HuH-7 (cell line): ENCODE data around the gene LDB2.
"Not testable (repeated sequence)": the region's sequence is repeated elsewhere in the genome, so short reads cannot be mapped to it uniquely, and the experiment has no call there.

Source experiments
- DNase-seq: peaks from one replicate; pipeline ENCODE4 v3.0.0; 2011; ENCODE audit warnings: low spot score

LDB2 gene

DNA sequence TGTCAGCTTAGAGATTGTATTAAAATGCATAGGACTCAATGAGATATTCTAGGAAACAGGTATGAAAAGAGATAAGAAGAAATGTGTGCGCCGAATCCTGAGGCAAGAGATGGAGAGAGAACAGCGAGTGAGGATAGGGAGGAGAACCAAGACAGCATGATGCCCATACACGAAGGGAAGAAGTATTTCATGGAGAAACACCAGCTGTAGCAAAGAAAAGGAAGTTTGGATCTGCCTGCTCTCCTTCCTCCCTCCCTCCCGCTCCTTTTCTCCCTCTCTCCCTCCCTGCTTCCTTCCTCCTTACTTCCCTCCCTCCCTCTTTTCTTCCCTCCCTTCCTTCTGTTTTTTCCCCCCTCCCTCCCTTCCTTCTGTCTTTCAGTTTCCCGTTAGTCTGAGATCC is 353.6 kb downstream of the LDB2 start:
- DNase-seq = no peak

GRCh38 chr4:16544251-16544721 is 354.2 kb downstream of the LDB2 start:
- DNase-seq = no peak

DNA sequence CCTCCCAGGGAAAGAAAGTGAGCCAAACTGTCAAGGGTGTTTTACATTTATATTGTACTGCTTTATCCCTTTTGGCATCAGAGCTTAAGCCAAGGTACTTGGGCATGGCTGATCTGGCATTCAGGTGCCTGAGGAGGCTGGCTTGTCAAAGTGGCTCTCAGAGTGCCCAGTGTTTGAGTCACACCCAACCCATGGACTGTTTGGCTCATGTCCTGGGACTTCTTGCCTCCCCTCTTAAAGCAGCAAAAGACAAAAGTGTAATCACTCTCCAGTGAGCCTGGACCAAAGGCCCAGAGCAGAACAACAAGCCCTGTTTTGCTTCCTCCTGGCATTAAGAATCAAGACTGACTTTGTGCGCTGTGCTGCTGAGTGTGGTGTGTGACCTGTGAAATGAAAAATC is 360.5 kb downstream of the LDB2 start:
- no peak for DNase-seq

GRCh38 chr4:16532240-16532970 is 366.0 kb downstream of the LDB2 start:
- DNase-seq = no peak

DNA sequence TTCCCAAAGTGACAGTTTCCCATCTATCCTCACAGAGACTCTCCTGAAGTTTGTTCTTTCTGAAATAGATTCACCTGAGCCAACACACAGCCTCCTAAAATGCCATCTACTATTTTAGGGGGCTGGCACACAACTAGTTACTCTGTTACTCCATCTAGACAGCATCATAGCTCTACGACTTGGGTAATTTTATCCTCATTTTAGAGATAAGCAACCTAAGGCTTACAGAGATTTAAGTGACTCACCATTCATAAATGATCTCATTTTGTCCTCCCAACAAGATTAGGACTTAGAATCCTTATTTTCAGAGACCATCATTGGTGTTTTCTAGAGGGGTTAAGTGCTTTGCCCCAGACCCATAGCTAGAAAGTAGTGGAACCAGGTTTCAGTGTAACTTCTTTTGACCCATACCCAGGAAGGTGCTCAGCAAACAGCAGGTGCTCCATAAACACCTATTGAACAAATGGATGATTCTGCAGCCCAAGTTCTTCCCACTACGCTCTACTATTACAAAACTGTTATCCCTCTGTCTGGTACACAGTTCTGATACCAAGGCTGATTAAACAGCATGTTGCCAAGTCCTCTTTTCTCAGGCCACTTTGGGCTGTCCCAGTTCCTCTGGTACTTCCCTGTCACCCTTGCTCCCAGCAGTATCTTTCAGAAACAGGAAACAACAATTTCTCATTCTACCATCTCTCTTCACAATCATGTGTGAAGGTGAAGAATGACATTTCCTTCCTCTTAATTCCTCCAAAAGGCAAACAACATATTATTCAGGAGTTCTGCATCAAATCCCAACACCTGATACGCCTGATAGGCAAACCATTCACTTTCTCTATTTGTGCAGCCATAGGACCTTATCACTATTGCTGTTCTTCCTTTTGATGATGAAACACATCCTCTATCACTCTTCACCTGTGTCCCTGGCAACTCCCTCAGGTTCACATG is 367.5 kb downstream of the LDB2 start:
- no peak for DNase-seq

DNA sequence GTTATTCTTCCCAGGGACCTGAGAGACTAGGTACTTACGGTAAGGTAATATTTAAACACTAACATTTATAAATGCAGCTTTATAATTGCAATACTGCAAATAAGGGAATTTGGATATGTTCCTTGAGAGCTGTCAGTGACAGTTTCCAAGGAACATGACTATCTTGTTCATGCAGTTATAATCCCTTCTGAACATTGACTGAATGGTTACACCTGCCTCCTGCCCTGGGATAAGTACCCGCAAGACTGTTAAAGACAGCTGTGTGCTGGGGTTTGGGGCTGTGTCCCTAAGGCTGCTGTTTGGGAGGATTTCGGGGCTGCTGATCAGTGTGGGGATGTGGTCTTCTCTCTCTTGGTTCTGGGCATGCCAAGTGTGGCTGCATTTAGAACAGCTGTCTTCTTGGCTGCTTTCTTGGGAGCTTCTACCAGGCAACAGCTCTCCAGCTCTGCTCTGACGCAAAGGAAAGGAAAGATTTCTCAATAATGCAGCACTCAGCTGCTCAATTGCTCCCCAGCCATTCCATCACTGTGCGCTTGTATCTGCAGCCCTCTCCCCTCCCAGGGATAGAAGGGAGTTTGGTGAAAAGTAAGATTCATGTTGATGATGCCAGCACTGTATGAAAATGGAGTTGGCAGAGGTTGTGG is 373.4 kb downstream of the LDB2 start:
- DNase-seq = no peak

DNA sequence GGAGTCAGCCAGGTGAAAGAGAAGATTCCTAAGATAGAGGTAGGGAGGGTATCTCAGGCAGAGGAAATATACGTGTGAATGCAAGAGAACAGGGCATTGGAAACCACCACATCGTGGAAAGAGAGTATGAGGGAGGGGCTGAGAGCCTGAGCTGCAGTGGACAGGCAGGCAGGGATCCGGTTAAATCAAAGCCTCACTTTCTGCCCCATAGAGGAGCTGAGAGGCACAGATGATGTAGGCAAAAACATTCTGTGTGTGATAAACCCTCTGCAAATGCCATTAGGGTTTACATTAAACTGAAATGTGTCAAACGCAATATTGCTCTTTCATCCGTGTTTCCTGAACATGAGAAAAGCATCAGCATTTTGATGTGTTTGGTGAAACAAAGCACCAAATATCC is 374.0 kb downstream of the LDB2 start:
- DNase-seq = no peak

DNA sequence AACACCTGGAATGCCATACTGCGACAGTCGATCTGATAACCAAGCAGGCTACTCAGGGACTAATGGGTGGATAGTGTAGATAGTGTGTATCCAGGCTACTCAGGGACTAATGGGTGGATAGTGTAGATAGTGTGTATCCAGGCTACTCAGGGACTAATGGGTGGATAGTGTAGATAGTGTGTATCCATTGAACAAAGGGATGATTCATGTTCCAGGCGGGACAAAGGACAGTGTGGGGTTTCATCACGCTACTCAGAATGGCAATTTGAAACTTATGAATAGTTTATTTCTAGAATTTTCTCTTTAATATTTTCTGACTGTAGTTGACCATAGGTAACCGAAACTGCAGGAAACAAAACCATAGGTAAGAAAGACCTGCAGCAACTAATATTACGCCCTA is 374.9 kb downstream of the LDB2 start:
- not testable (repeated sequence) for DNase-seq

DNA sequence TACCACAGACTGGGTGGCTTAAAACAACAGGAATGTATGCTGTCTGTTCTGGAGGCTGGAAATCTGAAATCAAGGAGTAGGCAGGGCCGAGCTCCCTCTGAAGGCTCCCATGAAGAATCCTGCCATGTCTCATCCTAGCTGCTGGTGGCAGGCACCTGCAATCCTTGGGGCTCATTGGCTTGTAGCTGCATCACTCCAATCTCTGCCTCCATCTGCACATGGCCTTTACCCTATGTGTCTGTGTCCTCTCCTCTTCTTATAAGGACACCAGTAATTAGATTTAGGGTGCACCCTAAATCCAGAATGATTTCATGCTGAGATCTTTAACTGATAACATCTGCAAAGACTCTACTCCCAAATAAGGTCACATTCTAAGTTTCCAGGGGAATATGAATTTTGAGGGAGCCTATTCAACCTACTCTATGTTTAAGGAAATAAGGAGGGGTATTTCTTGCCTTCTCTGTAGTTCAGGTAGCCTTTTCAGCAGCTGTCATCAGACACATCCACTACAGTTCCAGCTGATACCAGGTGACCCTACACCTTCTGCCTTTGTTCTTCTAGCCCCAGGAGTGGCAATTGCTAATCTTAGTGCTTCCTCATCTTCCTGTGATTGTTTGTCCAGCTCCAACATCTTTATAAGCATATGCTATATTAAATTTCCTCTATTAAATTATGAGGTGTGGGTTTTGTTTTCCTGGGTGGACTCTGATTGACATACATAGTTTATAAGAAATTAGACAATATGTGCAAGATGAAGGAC is 377.1 kb downstream of the LDB2 start:
- DNase-seq = no peak

DNA sequence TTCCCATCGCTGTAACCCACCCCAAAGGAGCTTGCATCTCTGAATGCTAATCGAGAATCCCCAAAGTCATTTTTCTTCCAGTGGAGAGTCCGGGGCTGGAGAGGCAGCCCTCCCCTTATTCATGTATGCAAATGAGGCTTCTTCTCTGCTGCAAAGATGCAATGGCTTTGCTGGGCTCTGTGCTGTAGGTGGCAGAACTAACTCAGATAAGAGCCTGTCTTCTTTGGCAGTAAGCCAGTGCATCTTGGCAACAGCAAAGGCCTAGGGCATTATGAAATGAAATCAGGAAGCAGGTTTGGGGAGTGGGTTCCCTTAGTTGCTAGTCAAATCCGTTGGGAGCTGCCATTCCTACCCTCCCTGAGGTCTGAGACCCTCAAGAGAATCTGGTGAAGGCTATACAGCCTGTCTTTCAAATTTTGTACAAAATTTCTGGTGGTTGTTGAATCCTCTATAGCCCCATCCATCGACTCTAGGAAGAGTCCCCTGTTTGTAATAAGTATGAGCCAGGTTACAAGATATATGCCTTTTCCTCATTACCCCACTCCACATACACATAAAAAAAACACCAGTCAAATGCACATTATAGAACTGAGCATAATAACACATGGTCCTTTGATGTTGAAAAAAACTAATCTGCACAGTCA is 381.5 kb downstream of the LDB2 start:
- DNase-seq = no peak

GRCh38 chr4:16513876-16514275 is 384.6 kb downstream of the LDB2 start:
- DNase-seq = no peak

DNA sequence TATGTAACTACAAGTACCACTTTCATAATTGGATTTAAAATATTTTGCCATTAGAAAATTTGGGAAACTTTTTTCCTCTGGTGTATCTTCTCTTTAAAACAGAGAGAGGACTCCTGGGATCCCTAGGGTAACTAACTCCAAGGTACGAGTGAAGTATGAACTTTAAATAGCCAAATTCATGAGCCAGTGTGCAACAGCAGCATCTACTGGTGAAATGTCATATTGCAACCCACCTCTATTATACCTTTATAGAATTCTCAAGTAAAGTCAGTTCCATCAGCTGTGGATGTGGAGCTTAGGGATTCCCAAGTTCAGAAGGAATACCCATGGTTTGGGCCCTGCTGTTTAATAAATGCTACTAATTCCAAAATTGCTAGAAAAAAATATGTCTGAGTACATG is 389.5 kb downstream of the LDB2 start:
- no peak for DNase-seq

GRCh38 chr4:16505726-16506125 is 392.7 kb downstream of the LDB2 start:
- DNase-seq = peak; percentile 7

- DNase-seq = no peak
Observed at GRCh38 chr4:16505267-16505666, 393.2 kb downstream of the LDB2 start.

DNA sequence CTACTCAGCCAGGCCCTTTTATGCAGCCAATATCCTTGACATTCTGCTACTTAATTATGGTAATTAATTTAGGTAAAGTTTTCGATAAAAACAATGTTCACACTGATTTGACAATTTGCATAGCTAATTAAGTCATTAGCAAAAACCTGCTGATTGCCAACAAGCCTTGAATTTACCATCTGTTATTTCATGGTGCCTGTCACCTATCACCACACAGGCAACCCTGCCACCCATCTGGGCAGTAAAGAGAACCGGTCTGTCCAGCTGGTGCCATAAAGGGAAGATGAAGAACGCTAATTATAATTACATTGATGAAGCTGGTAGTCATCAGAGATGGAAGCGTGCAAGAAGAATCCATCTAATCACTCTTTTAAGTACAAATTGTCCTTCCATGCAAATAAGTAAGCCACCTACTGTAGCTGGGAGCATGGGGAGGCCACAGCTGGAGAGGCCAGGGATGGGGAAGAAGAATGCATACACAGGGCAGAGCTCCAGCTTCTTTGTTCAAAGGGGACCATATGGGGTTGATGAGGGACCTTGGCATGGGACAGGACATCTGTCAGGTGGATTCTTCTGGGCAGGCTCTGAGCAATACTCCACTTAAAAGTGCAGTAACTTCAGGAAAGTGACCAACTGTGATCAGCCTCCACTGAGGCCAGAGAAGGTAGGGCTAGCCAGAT is 394.9 kb downstream of the LDB2 start:
- DNase-seq = no peak

- DNase-seq = no peak
Observed at GRCh38 chr4:16498978-16499377, 399.5 kb downstream of the LDB2 start.

GRCh38 chr4:16496501-16496900 is 401.9 kb downstream of the LDB2 start:
- no peak for DNase-seq

- no peak for DNase-seq
Observed at GRCh38 chr4:16492872-16493271, 405.6 kb downstream of the LDB2 start.

DNA sequence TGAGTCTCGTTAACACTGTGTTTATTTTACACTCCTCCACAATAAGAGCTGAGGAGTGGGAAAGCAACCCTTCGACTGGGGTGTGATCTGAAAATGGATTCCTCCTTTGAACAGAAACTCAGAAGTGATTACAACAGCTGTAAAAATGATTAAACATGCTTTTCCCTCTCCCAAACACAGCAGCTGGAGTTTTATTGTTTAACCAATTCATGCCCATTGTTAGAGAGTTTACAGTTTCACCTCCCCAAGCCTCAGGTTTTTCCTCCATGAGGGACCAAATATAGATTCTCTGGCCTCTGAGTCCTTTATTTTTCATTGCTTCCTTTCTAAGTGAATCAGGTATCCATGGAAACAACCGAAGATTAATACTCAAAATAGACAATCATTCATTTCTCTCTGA is 409.2 kb downstream of the LDB2 start:
- no peak for DNase-seq

DNA sequence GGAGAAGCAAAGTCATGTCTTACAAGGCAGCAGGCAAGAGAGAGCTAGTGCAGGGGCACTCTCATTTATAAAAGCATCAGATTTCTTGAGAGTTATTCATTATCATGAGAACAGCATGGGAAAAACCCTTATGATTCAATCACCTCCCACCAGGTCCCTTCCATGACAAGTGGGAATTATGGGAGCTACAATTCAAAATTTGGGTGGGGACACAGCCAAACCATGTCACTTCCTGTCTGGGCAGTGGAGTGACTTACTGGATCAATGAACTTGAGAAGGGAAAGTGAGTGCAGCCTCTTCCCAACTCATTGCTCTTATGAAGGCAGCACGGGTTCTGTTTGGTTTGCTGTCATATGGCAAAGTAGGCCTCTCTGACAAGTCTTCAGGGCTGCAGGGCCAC is 410.4 kb downstream of the LDB2 start:
- DNase-seq = no peak

- DNase-seq = no peak
Observed at GRCh38 chr4:16484711-16485110, 413.7 kb downstream of the LDB2 start.
